Loucy (cell line): ENCODE results near the gene S100G.
"Not testable (repeated sequence)": the region's sequence is repeated elsewhere in the genome, so short reads cannot be mapped to it uniquely, and the experiment has no call there.

Experiments
- EZH2phosphoT487 ChIP-seq: fragments of 200-600 bp; IDR thresholded peaks from 2 replicates; pipeline ENCODE4 v1.6.1; 2018; ENCODE audit warnings: antibody characterized with exemption, mild to moderate bottlenecking, moderate library complexity, borderline replicate concordance
- TF ChIP-seq, protein P1 (sequence below): fragments of 200-600 bp; sonication (generic); conservative IDR thresholded peaks from 2 replicates; pipeline ENCODE4 v1.5.1; 2014; ENCODE audit warnings: mild to moderate bottlenecking, antibody characterized with exemption, low read length

- TF ChIP-seq, protein P1, sequence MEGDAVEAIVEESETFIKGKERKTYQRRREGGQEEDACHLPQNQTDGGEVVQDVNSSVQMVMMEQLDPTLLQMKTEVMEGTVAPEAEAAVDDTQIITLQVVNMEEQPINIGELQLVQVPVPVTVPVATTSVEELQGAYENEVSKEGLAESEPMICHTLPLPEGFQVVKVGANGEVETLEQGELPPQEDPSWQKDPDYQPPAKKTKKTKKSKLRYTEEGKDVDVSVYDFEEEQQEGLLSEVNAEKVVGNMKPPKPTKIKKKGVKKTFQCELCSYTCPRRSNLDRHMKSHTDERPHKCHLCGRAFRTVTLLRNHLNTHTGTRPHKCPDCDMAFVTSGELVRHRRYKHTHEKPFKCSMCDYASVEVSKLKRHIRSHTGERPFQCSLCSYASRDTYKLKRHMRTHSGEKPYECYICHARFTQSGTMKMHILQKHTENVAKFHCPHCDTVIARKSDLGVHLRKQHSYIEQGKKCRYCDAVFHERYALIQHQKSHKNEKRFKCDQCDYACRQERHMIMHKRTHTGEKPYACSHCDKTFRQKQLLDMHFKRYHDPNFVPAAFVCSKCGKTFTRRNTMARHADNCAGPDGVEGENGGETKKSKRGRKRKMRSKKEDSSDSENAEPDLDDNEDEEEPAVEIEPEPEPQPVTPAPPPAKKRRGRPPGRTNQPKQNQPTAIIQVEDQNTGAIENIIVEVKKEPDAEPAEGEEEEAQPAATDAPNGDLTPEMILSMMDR: not testable (repeated sequence)
- TF ChIP-seq EZH2phosphoT487: not testable (repeated sequence)
Observed at GRCh38 chrX:16603235-16603634, 46.7 kb upstream of the S100G start.
